Calu3 (cell line): Measurements from ENCODE around the gene CD34. TPM values are rescaled to one million over a fixed set of nuclear protein-coding genes. Genes with fewer than 3 reads are reported as not detected.

Source experiments
- BruUV-seq: library from RNA; stranded (reverse); fragments of 400-500 nt; replicated peaks from 2 replicates; lab custom pipeline; 2021; lab: Mats Ljungman, UMichigan
- CTCF ChIA-PET: fragments of 300-600 bp; sonication (Branson Sonifier 250); formaldehyde crosslinking; loops from one replicate; lab custom pipeline; 2022; ENCODE audit warnings: antibody characterized with exemption; lab: Charles Lee
- DNase-seq: peaks from one replicate; pipeline ENCODE4 v3.0.0; 2022
- H3K27ac Mint-ChIP-seq: one replicate; pipeline ENCODE4 v1.8.0; 2022; ENCODE audit warnings: mixed read lengths; ENCODE audit not compliant: unreplicated experiment
- H3K27me3 Mint-ChIP-seq: one replicate; pipeline ENCODE4 v1.8.0; 2022; ENCODE audit warnings: mixed read lengths; ENCODE audit not compliant: unreplicated experiment
- H3K36me3 Mint-ChIP-seq: one replicate; pipeline ENCODE4 v1.8.0; 2022; ENCODE audit warnings: mild to moderate bottlenecking, moderate library complexity, mixed read lengths; ENCODE audit not compliant: insufficient read depth, unreplicated experiment
- H3K4me1 Mint-ChIP-seq: one replicate; pipeline ENCODE4 v1.8.0; 2022; ENCODE audit warnings: mild to moderate bottlenecking, low read depth, mixed read lengths; ENCODE audit not compliant: unreplicated experiment
- H3K4me3 Mint-ChIP-seq: one replicate; pipeline ENCODE4 v1.8.0; 2022; ENCODE audit warnings: mild to moderate bottlenecking, low read depth, moderate library complexity, mixed read lengths; ENCODE audit not compliant: unreplicated experiment
- H3K9me3 Mint-ChIP-seq: one replicate; pipeline ENCODE4 v1.8.0; 2022; ENCODE audit warnings: low read depth, mixed read lengths; ENCODE audit not compliant: unreplicated experiment
- CTCF ChIP-seq: fragments of 200-600 bp; IDR thresholded peaks from one replicate; pipeline ENCODE4 v1.8.0; 2022; ENCODE audit warnings: antibody characterized with exemption; ENCODE audit not compliant: unreplicated experiment
- intact Hi-C: fragments of 100-400 bp; cut with micrococcal nuclease; formaldehyde crosslinking; loops from one replicate; pipeline ENCODE4 v1.10.0; 2022; ENCODE audit not compliant: unreplicated experiment
- total RNA-seq: library from RNA; stranded (reverse); gene quantifications from 2 replicates; pipeline ENCODE4 v1.2.3, GENCODE V29; 2022

The CD34 gene
- total RNA-seq, 1 experiment from 2014 or later: 0.24 TPM

GRCh38 chr1:207839083-207839413, 71.9 kb downstream of the CD34 start:
- Mint-ChIP-seq H3K27ac (no peak overlapping the region), H3K27me3 (no peaks in the 10 kb centered on the region), H3K4me3 (no peak overlapping the region), H3K36me3 (peaks cover 6% of the 10 kb centered on the region), H3K9me3 (no peaks in the 10 kb centered on the region), H3K4me1 (no peaks in the 10 kb centered on the region)
- BruUV-seq: no TSS peak
- DNase-seq: no peak
- intact Hi-C loops: no loop called here
- CTCF ChIA-PET: no interaction called here
- no peak for TF ChIP-seq CTCF

- CTCF ChIA-PET: interaction anchor here (0.6 kb wide), 1 partner anchor 125 kb away, joined by 4 read pairs; no protein-coding TSS in a partner anchor
- no peak for TF ChIP-seq CTCF
- Mint-ChIP-seq H3K27ac (no peak overlapping the region), H3K9me3 (no peaks in the 10 kb centered on the region), H3K4me3 (no peak overlapping the region), H3K4me1 (no peaks in the 10 kb centered on the region), H3K27me3 (no peaks in the 10 kb centered on the region), H3K36me3 (no peaks in the 10 kb centered on the region)
- no peak for DNase-seq
- intact Hi-C loops: no loop called here
- BruUV-seq: no TSS peak
These were observed 72.5 kb downstream of the CD34 start for GRCh38 chr1:207838156-207839082.

- no peaks in the 10 kb centered on the region for H3K9me3 Mint-ChIP-seq
- TF ChIP-seq CTCF: no peak
- H3K36me3 Mint-ChIP-seq: no peaks in the 10 kb centered on the region
- H3K4me1 Mint-ChIP-seq: no peaks in the 10 kb centered on the region
- H3K4me3 Mint-ChIP-seq: no peak overlapping the region
- intact Hi-C loops: no loop called here
- CTCF ChIA-PET: no interaction called here
- no peak overlapping the region for H3K27ac Mint-ChIP-seq
- BruUV-seq: no TSS peak
- no peaks in the 10 kb centered on the region for H3K27me3 Mint-ChIP-seq
- no peak for DNase-seq
These were observed 73.3 kb downstream of the CD34 start for GRCh38 chr1:207837673-207838072.

GRCh38 chr1:207836591-207837347, 74.2 kb downstream of the CD34 start:
- no peaks in the 10 kb centered on the region for H3K27me3 Mint-ChIP-seq

More at GRCh38 chr1:207836591-207837347, 74.2 kb downstream of the CD34 start:
- intact Hi-C loops: no loop called here
- no peak for DNase-seq
- no peaks in the 10 kb centered on the region for H3K9me3 Mint-ChIP-seq
- BruUV-seq: no TSS peak
- H3K27ac Mint-ChIP-seq: no peak overlapping the region
- no peak for TF ChIP-seq CTCF
- no peak overlapping the region for H3K4me3 Mint-ChIP-seq
- H3K4me1 Mint-ChIP-seq: no peaks in the 10 kb centered on the region
- H3K36me3 Mint-ChIP-seq: no peaks in the 10 kb centered on the region
- CTCF ChIA-PET: no interaction called here
